ENCODE results near the gene MDFIC. TPM values are rescaled to one million over a fixed set of nuclear protein-coding genes. Genes with fewer than 3 reads are reported as not detected.
A peak's percentile ranks its signal among the peaks of the same experiment; 100 is the strongest.

The MDFIC gene
- total RNA-seq, 2 donors from 2014 or later, result 22.9 to 29.3 TPM

GRCh38 chr7:115007751-115008150 is 85.9 kb downstream of the MDFIC start:
- Histone ChIP-seq H3K9me3 (no peaks in the 10 kb centered on the region), H3K4me3 (no peak overlapping the region), H3K36me3 (no peaks in the 10 kb centered on the region), H3K27me3 (replicated peaks; ENCODE audit: insufficient read depth) (no peaks in the 10 kb centered on the region), H3K4me1 (ENCODE audit: control insufficient read depth in 1 of 2, low read depth in 2 of 2) (peaks cover 20 to 29% of the 10 kb centered on the region in 2 donors), H3K27ac (no peak overlapping the region)
- TF ChIP-seq CTCF (IDR thresholded peaks at IDR 0.05), result no peak
- ATAC-seq (ENCODE audit: insufficient number of reproducible peaks, low FRiP score, low read depth), result no peak
- no peak for DNase-seq (ENCODE audit: low spot score)

DNA sequence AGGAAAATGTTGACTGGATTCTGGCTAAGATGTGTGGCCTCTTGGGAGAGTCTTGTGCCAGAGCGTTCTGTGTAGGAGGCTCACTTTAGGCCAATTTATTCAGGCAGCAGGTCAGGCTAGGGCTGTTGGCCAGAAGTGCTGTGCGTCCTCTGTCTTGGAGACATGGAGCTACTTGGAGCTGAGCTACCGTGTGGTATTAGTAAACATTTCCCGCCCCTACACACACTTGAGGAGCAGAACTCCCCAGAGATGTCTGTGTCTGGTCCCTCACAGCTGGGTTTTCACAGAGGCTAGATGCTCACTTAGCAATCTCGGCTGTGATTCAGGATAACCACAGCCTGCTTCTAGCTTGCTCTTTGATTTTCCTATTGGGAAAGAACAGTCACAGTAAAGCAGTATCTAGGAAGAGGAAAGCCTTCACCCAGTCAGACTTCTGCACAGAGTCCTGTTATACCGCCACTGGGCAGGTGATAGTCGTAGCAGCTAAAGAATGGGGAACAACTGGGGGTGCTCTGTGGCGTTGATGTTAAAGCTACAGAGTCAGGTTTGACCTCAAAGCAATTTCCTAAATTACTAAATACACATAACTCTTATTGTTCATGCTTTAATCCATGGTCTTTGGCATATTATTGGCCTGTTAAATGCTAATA is 86.7 kb downstream of the MDFIC start:
- ATAC-seq (ENCODE audit: insufficient number of reproducible peaks, low FRiP score, low read depth), result peak; percentile 47
- no peak for DNase-seq (ENCODE audit: low spot score)
- peak overlapping the region; percentile 32 for H3K4me3 ChIP-seq

GRCh38 chr7:115009139-115009538 is 87.2 kb downstream of the MDFIC start:
- no peak overlapping the region for H3K4me3 ChIP-seq
- no peak overlapping the region for H3K27ac ChIP-seq
- TF ChIP-seq CTCF (IDR thresholded peaks at IDR 0.05), result no peak
- ATAC-seq (ENCODE audit: insufficient number of reproducible peaks, low FRiP score, low read depth), result no peak
- no peaks in the 10 kb centered on the region for H3K36me3 ChIP-seq
- H3K9me3 ChIP-seq, result no peaks in the 10 kb centered on the region
- H3K4me1 ChIP-seq (ENCODE audit: control insufficient read depth in 1 of 2, low read depth in 2 of 2), result peaks cover 20 to 29% of the 10 kb centered on the region in 2 donors
- no peak for DNase-seq (ENCODE audit: low spot score)
- H3K27me3 ChIP-seq (replicated peaks; ENCODE audit: insufficient read depth), result no peaks in the 10 kb centered on the region

More for the DNA sequence above, 86.7 kb downstream of the MDFIC start:
- no peaks in the 10 kb centered on the region for H3K9me3 ChIP-seq
- no peaks in the 10 kb centered on the region for H3K36me3 ChIP-seq
- TF ChIP-seq CTCF (IDR thresholded peaks at IDR 0.05), result no peak
- no peak overlapping the region for H3K27ac ChIP-seq
- H3K4me1 ChIP-seq (ENCODE audit: control insufficient read depth in 1 of 2, low read depth in 2 of 2), result peaks cover 20 to 29% of the 10 kb centered on the region in 2 donors
- no peaks in the 10 kb centered on the region for H3K27me3 ChIP-seq (replicated peaks; ENCODE audit: insufficient read depth)

DNA sequence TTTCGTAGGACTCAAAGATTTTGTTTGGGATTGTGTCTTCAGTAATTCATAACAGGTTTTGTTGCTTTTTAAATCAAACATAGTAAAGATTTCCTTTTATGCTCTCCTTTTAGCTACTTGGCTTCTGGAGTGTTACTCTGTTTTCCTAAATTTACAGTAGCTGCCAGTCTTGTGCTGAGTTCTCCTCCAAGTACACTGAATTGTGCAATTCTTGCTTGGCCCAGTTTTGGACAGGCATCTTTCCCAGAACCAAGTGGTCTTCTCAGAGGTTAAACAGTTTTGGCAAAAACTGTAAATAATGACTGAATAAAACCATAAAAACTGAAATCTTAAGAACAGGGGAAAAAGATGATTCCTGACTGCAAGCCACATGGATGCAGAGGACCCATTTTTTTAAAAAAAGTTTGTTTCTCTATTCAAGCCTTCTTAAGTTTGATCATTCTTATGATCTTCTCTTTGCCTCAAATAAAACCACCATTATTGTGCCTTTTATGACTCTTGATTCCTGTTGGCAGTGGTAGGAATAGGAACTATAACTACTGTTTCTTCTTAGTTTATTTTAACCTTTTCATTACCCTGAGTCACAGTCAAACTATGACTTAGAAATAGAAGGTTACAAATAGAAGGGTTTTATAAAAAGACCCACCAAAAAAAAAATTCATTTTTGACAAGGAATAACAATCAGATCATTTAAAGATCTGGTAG is 88.0 kb downstream of the MDFIC start:
- DNase-seq (ENCODE audit: low spot score) (no peak), ATAC-seq (ENCODE audit: insufficient number of reproducible peaks, low FRiP score, low read depth) (no peak)
- Histone ChIP-seq H3K27ac (no peak overlapping the region), H3K36me3 (no peaks in the 10 kb centered on the region), H3K4me1 (ENCODE audit: control insufficient read depth in 1 of 2, low read depth in 2 of 2) (peaks cover 20 to 29% of the 10 kb centered on the region in 2 donors), H3K27me3 (replicated peaks; ENCODE audit: insufficient read depth) (no peaks in the 10 kb centered on the region), H3K9me3 (no peaks in the 10 kb centered on the region), H3K4me3 (peak overlapping the region; percentile 7)
- TF ChIP-seq CTCF (IDR thresholded peaks at IDR 0.05), result no peak

DNA sequence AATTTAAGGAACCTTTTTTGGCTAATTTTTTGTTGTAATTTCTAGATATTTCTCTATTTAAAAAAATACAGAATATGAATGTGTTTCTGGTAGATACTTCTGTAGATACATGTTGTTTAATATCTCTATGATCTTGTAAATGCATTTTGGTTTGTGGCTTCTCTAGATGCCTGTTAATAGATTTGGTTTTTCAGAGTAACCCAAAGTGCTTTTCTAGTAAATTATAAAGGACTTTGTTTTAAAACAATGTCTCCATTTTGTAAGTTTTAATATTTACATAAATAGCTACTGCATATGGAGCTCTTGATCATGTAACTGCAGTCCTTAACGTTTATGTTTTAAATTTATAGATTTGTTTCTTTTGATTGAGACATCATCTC is 88.5 kb downstream of the MDFIC start:
- H3K27me3 ChIP-seq (replicated peaks; ENCODE audit: insufficient read depth), result no peaks in the 10 kb centered on the region
- no peaks in the 10 kb centered on the region for H3K36me3 ChIP-seq
- no peaks in the 10 kb centered on the region for H3K9me3 ChIP-seq
- H3K4me1 ChIP-seq (ENCODE audit: control insufficient read depth in 1 of 2, low read depth in 2 of 2), result peaks cover 20 to 29% of the 10 kb centered on the region in 2 donors
- no peak for ATAC-seq (ENCODE audit: insufficient number of reproducible peaks, low FRiP score, low read depth)
- no peak overlapping the region for H3K27ac ChIP-seq
- no peak for DNase-seq (ENCODE audit: low spot score)
- TF ChIP-seq CTCF (IDR thresholded peaks at IDR 0.05), result no peak
- no peak overlapping the region for H3K4me3 ChIP-seq
